Sciatic nerve (tissue), 2 donors: ENCODE results near the gene PCDH15. TPM values are rescaled to one million over a fixed set of nuclear protein-coding genes. Genes with fewer than 3 reads are reported as not detected.

Experiments used
- ATAC-seq: fragments of 200-7000 bp; cut with Tn5 transposase; one replicate; pipeline ENCODE4 v1.9.1; 2020; ENCODE audit warnings: mild to moderate bottlenecking, moderate library complexity
- DNase-seq: peaks from one replicate; pipeline ENCODE4 v3.0.0-alpha.2; 2020; ENCODE audit warnings: low spot score
- intact Hi-C: fragments of 100-400 bp; cut with DNase I; formaldehyde crosslinking; loops from one replicate; pipeline ENCODE4 v1.14.2; 2022
- microRNA-seq: library from miRNA; unstranded; fragments of <30 nt; microRNA quantifications from one replicate; pipeline ENCODE4 v1.2.0, GENCODE V29; 2020
- total RNA-seq: library from RNA; stranded (reverse); fragmentation: NEBNext Ultra II Directional; extraction: Animal tissue kit (Norgen Biotek cat#: 25700); gene quantifications from one replicate; pipeline ENCODE4 v1.2.1, GENCODE V29; 2021
- donor health status: DM: no; HTN: no; CAD: no.
- donor health status: DM: no; HTN: no; CAD: no.

Gene PCDH15
- total RNA-seq, 1 donor from 2014 or later = 0.09 TPM

GRCh38 chr10:53841483-53842145 lies 959.4 kb downstream of the PCDH15 start:
- intact Hi-C loops = no loop called here
- ATAC-seq (no peak), DNase-seq (no peak)

GRCh38 chr10:53840653-53841052 lies 960.4 kb downstream of the PCDH15 start:
- no peak for DNase-seq
- intact Hi-C loops = no loop called here
- ATAC-seq = no peak

GRCh38 chr10:53839440-53840039 lies 961.5 kb downstream of the PCDH15 start:
- DNase-seq (no peak), ATAC-seq (no peak)
- intact Hi-C loops = no loop called here

GRCh38 chr10:53836638-53837037 lies 964.4 kb downstream of the PCDH15 start:
- DNase-seq = no peak
- ATAC-seq = no peak
- intact Hi-C loops = no loop called here

DNA sequence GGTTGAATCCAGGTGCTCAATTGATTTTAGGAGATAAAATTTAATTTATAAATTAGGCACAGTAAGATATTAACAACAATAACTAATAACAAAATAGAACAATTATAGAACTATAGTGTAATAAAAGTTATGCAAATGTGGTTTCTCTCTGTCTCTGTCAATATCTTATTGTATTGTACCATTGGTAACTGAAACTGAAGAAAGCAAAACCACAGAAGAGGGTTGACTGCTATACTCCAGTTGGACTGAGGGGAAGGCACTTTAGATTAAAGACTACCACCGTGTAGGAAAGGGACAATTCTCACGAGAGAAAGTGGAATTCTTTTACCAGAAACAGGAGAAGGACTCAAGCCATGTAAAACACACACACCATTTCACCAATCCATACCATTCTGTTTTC lies 967.1 kb downstream of the PCDH15 start:
- no peak for ATAC-seq
- intact Hi-C loops = no loop called here
- no peak for DNase-seq

DNA sequence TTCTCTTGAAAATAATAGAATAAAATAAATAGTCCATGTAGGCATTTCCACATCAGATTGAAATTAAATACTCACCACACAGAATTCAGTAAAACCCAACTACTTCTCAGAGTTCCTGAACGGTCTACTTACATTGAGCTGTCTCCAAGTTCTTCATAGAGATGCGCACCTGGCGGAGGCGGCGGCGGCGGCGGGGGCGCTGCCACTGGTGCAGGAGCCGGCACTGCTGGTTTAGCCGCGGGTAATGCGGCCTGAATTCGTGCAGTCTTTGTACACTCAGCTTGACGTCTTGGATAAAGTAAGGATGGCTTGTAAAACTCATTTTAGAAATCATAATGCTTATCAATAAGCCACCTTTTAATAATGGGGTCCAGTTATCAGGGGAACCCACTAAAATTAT lies 973.8 kb downstream of the PCDH15 start:
- no peak for DNase-seq
- ATAC-seq = no peak
- intact Hi-C loops = no loop called here

GRCh38 chr10:53808677-53809372 lies 992.2 kb downstream of the PCDH15 start:
- DNase-seq (no peak), ATAC-seq (no peak)
- intact Hi-C loops = no loop called here

DNA sequence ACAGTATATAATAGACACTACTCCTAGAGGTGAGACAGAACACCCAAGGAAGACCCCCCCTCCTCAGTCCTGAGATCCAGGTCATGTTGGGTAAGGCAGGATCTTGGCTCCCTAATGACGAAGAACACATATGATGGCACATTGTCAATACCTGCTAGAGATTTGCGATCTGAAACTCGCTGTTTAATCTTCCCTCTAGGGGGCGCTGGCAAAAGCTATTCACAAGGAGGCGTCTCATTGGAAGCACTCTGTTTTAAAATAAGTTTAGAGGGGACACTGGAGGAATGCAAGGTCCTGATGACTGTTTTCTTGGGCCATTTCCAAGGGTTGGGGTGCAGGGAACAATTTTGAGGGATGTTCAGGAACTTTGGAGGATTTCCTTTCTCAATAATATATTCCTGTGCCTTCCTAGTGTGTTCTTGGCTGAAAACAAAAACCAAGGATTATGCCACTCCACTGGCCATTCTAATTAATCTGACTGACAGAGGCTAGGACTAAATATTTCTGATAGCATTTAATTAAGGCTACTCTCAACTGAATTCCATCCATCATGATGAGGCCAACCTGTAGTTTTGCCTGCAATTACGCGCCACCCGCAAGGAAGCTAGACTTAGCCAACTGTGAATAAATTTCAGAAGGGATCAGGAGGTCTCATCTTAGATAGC lies 1014.7 kb downstream of the PCDH15 start:
- intact Hi-C loops = no loop called here

DNA sequence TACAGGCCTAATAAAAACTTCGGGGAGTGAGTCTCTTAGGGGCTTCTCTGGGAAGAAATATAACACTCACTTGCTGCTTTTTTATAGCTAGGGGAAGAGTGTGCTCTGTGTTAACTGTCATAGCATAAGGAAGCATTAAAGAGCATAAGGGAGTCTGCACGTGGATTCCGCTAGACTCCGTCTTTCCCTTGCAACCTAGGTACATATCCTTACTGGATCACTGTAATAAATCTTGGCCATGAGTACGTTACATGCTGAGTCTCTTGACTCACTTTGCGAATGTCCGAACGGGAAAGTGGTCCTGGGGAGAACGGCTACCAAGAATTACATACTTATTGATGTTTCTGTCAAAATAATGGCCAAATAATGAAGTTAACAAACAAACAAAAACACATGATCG lies 1029.3 kb downstream of the PCDH15 start:
- intact Hi-C loops = no loop called here
- DNase-seq (no peak), ATAC-seq (no peak)

More for the DNA sequence above, 1014.7 kb downstream of the PCDH15 start:
- DNase-seq (no peak), ATAC-seq (no peak)

GRCh38 chr10:53770903-53771302 lies 1030.1 kb downstream of the PCDH15 start:
- DNase-seq (no peak), ATAC-seq (no peak)
- intact Hi-C loops = no loop called here

DNA sequence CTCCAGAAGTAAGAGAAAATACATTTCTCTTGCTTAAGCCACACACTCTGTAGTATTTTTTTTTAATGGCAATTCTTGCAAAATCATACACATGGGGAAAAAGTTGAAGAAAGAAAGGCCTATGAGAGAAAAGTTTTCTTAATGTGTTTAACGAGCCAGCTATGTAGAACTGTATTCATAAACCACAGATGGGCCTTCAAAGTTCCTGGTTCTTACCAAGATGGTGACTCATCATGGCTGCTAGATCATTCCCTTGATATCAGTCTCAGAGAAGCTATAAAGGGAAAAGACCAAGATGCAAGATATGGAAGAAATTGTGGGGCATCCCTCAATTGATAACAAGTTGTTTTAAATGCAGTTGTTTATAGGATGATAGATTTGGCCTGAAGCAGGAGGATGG lies 1035.7 kb downstream of the PCDH15 start:
- intact Hi-C loops = no loop called here
- no peak for ATAC-seq

DNA sequence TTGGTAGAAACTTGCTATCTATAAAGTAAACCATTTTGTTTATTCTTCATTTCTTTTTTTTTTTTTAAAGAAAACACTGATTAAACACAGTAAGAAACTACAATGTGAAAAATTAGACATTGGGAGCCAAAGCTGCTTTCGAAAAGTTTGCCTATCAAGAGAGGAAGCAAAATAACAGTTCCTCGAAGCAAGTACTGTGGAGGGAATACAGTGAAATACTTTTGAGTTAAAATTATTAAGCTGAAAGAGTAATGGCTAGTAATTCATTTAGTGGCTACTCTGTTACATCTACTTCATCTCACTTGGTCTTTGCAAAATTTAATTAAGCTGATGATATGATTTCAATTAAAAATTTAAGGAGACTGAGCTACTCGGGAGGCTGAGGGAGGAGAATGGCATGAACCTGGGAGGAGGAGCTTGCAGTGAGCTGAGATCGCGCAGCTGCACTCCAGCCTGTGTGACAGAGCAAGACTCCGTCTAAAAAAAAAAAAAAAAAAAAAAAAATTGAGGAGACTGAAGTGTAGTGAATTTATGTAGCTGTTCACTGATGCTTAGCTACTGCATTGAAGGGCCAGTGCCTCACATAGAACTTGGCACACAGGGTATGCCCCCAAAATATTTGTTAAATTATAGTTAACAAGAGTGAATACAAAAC lies 1046.3 kb downstream of the PCDH15 start:
- no peak for DNase-seq
- ATAC-seq = no peak
- intact Hi-C loops = no loop called here

More for the DNA sequence above, 1035.7 kb downstream of the PCDH15 start:
- DNase-seq = no peak

Small RNA genes within 50 kb of the gene (microRNA-seq; reads per million reads assigned to microRNA genes)
- gene MIR548F1 = not detected
